GM12878 (cell line): ENCODE data around the gene SCYL3.

Experiments
- BCL3 ChIP-seq: IDR thresholded peaks from 2 replicates; pipeline ENCODE4 v1.6.1; 2011; ENCODE audit warnings: borderline replicate concordance, low read depth, mild to moderate bottlenecking, moderate library complexity, low read length; ENCODE audit not compliant: insufficient read depth, poor library complexity, severe bottlenecking
- CHD2 ChIP-seq: IDR thresholded peaks from 2 replicates; pipeline ENCODE4 v1.6.1; 2011; ENCODE audit warnings: low read depth, low read length, improper control_type of control experiment, borderline replicate concordance
- CTCF ChIP-seq, 3 experiments: IDR thresholded peaks in 2 of 3; conservative IDR thresholded peaks in 1 of 3; 2 replicates each; pipeline ENCODE4 v1.5.1; 2011; ENCODE audit warnings: low read depth in 3 of 3, low read length in 3 of 3, mild to moderate bottlenecking in 3 of 3, control low read depth in 2 of 3, moderate library complexity in 2 of 3, inconsistent platforms in 1 of 3, mixed read lengths in 1 of 3; ENCODE audit not compliant: control insufficient read depth in 2 of 3, insufficient read depth in 1 of 3; ENCODE audit errors: extremely low read depth in 1 of 3
- E2F4 ChIP-seq: IDR thresholded peaks from 2 replicates; pipeline ENCODE4 v1.6.1; 2012; ENCODE audit warnings: low read depth, low read length, improper control_type of control experiment
- GABPA ChIP-seq: IDR thresholded peaks from 2 replicates; pipeline ENCODE4 v1.6.1; 2014; ENCODE audit warnings: antibody characterized with exemption, low read depth, mild to moderate bottlenecking, inconsistent platforms
- NFIC ChIP-seq: IDR thresholded peaks from 2 replicates; pipeline ENCODE4 v1.6.1; 2012; ENCODE audit warnings: low read depth, mild to moderate bottlenecking, inconsistent platforms, low read length, moderate library complexity
- POLR2A ChIP-seq: IDR thresholded peaks from 2 replicates; pipeline ENCODE4 v1.6.1; 2011; ENCODE audit warnings: low read depth, mild to moderate bottlenecking, low read length
- REST ChIP-seq: IDR thresholded peaks from 2 replicates; pipeline ENCODE4 v1.6.1; 2012; ENCODE audit warnings: mild to moderate bottlenecking, low read depth, low read length
- SRF ChIP-seq, 2 experiments: IDR thresholded peaks; 2 replicates each; pipeline ENCODE4 v1.6.1; 2011; ENCODE audit warnings: low read depth in 2 of 2, low read length in 2 of 2, mild to moderate bottlenecking in 1 of 2, moderate library complexity in 1 of 2
- ZBTB11 ChIP-seq: fragments of 450-650 bp; formaldehyde crosslinking; IDR thresholded peaks from 2 replicates; pipeline ENCODE4 v1.5.0; 2022; ENCODE audit warnings: mild to moderate bottlenecking, missing genetic modification characterization
- ZNF384 ChIP-seq: IDR thresholded peaks from 2 replicates; pipeline ENCODE4 v1.6.1; 2012; ENCODE audit warnings: low read depth, mild to moderate bottlenecking, low read length, improper control_type of control experiment, borderline replicate concordance

GRCh38 chr1:169812131-169812530 is 81.6 kb downstream of the SCYL3 start:
- TF ChIP-seq CTCF (IDR thresholded peaks at IDR 0.05 in 2 of 3, conservative IDR thresholded peaks at IDR 0.05 in 1 of 3; ENCODE audit: control insufficient read depth in 2 of 3, extremely low read depth in 1 of 3, insufficient read depth in 1 of 3, low read depth in 3 of 3, low read length in 3 of 3): no peak
- no peak for TF ChIP-seq GABPA
- TF ChIP-seq CHD2: no peak
- TF ChIP-seq SRF (IDR thresholded peaks at IDR 0.05; ENCODE audit: low read depth in 2 of 2, low read length in 2 of 2): no peak
- TF ChIP-seq E2F4: no peak
- TF ChIP-seq POLR2A: no peak
- TF ChIP-seq BCL3: no peak
- TF ChIP-seq REST: no peak
- TF ChIP-seq ZNF384: no peak
- TF ChIP-seq ZBTB11: no peak
- no peak for TF ChIP-seq NFIC
